NCI-H2196 treated with DMSO at 0.1 percent for 48 hours (cell line): ENCODE results near the gene SPNS3.

ENCODE experiments used
- DNase-seq: peaks from one replicate; lab custom pipeline; 2025; ENCODE audit not compliant: unreplicated experiment; lab: John Stamatoyannopoulos, UW

SPNS3 gene

DNA sequence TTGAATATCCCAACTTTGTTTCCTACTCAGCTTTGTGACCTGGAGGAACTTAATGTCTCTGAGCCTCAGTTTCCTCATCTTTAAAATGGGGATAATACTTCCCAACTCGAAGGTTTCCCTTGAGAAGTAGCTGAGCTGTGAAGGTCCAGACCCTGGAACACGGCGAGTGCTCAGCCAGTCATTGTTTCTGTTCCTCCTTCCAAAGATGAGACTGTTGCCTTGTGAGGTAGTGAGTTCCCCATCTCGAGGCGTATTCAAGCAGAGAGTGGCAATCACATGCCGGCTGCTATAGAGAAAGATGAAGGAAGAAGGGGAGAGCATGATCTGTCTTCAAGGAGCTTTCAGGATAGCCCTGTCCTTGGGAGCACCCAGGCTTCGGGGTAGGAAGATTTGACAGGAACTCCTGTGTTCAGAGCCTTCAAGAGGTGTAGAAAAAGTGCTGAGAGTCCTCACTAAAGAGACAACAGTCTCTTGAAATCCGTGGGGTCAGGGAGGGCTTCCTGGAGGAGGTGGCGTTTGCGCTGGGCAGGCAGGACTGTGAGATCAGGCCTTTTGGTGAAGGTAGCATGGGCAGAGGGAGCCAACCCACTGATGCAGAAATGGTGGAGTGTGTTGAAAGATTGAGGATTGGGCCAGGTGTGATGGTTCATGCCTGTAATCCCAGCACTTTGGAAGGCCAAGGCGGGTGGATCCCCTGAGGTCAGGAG is 92.1 kb downstream of the SPNS3 start:
- no peak for DNase-seq

DNA sequence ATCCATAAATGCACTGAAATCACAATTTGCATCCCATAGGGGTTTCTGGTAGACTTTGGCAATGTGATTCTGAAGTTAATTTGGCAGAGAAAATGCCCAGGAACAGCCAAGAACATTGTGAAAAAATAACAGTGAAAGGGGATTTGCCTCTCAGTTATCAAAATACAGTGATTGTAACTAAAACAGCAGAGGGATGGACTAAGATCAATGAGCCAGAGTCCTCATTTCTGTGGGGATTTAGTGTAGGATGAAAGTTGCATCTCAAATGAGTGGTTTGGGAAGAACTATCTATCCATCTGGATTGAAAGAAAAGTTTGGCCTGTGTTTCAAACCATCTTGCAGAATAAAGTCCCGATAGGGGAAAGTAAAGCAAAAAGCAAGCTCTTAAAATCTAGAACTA is 93.4 kb downstream of the SPNS3 start:
- no peak for DNase-seq

DNA sequence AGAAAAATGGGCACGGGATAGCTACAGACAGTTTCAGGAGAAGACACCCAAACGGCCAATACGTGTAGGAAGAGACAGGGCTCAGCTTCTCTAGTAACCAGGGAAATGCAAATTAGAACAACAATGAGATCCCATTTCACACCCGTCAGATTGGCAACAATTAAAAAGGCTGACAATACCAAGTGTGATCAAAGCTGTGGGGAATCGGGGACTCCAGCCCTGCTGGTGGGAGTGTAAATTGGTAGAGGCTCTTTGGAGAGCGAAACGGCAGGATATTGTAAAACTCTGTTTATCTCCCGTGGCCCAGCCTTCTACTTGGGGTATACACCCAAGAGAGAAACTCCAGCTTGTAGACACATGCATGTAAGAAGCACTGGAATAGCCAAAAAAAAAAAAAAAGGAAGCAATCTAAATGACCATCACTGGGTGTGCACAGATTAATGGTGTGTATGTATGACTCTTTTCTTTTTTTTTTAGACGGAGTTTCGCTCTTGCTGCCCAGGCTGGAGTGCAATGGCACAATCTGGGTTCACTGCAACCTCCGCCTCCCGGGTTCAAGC is 93.9 kb downstream of the SPNS3 start:
- no peak for DNase-seq

DNA sequence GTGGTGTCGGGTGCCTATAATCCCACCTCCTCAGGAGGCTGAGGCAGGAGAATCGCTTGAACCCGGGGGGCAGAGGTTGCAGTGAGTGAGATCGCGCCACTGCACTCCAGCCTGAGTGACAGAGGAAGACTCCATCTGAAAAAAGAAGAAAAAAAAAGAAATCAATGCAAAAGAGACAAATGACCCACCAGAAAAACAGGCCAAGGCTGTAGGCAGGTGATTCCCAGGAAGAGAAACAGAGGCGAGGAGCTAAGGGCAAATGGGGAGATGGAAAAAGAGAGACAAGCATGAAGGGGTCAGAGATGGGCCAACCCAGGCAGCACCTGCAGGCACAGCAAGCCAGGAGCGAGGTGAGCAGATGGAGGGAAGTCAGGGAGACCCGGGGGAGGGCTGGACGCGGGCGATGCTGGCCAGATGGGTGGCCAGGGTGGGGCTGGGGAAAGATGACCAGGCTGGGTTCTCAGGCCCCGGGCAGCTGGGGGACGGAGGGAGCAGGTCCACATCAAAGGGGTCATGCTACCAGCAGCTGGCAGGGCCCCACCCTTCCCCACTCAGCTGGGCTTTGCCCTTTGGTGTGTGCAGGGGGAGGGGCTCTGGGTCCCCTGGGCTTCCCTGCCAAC is 95.9 kb downstream of the SPNS3 start:
- DNase-seq, result no peak

DNA sequence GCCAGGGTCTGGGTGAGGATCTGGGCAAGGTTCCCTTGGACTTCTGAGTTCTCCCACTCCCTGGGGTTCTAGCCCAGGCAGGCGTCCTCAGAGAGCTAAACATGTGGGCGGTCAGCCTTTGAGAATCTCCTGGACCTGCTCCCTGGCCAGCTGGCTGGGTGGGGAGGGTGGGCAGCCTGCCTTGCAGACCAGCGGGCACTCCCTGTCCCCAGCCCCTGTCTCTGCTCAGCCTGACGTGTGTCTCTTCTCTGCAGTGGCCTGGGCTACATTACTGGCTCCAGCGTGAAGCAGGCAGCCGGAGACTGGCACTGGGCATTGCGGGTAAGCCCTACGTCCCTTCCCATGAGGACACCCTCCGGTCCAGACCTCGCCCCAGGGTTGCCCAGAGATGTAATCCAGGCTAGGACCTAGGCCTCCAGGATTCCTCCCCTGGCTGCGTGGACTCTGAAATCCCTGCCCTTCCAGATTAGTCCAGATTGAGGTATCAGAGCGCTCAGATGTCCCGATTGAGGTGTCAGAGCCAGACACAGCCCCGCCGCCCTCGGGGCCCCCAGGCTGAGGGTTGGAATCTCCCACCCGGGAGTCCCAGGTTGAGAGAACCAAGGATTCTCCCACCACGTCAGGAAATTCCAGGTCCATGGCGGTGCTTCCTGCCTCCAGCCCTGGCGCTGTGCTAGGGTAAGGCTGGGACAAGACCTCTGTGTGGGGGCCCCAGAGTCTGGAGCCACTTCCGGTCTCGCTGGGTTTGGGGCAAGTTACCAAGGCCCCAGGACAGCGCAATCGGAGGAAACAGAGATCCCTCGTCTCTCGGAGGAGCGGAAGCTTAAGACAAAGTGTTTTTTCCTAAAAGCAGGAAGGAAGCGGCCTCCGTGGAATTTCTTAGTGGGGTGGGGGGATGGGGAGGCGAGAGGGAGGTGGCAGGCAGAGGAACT is 97.3 kb downstream of the SPNS3 start:
- DNase-seq, result no peak

DNA sequence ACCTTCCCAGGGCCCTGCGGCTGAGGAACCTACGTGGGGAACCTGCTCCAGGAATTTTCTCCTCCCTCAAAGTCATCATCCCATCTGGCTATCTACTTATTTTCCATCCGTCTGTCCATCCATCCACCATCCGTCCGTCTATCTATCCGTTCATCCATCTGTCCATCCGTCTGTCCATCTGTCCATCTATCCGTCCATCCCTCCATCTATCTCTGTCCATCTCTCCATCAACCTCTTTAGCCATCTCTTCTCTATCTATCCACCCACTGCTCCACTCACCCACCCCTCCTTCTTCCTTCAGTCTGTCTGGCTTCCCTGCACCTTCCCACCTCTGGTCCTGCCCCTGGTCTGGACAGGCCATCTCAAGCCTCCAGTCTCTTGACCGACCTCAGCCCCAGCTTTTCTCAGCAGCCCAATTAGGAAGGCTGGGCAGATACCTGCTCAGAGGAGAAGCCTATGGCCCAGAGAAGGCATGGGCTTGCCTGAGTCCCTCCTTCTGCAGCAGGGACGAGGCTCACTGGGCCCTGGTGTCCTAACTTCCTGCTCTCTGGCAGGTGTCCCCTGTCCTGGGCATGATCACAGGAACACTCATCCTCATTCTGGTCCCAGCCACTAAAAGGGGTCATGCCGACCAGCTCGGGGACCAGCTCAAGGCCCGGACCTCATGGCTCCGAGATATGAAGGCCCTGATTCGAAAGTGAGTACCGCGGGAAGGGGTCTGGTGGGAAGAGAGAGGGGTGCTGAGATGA is 98.4 kb downstream of the SPNS3 start:
- no peak for DNase-seq

DNA sequence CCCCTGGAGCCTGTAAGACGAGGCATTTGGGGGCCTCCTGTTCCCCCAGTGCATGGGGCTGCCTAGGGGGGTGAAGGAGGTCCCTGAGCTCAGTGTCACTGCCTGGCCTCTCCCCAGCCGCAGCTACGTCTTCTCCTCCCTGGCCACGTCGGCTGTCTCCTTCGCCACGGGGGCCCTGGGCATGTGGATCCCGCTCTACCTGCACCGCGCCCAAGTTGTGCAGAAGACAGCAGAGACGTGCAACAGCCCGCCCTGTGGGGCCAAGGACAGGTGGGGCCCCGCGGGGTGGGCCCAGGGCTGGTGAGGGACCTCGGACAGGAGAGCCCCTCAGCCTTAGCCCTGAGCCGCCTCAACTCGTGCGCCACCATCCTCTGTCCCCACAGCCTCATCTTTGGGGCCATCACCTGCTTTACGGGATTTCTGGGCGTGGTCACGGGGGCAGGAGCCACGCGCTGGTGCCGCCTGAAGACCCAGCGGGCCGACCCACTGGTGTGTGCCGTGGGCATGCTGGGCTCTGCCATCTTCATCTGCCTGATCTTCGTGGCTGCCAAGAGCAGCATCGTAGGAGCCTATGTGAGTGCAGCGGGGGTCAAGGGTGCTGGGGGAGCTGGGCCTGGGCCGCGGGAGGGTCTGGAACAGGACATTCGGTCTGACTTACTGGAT is 99.3 kb downstream of the SPNS3 start:
- DNase-seq, result no peak

DNA sequence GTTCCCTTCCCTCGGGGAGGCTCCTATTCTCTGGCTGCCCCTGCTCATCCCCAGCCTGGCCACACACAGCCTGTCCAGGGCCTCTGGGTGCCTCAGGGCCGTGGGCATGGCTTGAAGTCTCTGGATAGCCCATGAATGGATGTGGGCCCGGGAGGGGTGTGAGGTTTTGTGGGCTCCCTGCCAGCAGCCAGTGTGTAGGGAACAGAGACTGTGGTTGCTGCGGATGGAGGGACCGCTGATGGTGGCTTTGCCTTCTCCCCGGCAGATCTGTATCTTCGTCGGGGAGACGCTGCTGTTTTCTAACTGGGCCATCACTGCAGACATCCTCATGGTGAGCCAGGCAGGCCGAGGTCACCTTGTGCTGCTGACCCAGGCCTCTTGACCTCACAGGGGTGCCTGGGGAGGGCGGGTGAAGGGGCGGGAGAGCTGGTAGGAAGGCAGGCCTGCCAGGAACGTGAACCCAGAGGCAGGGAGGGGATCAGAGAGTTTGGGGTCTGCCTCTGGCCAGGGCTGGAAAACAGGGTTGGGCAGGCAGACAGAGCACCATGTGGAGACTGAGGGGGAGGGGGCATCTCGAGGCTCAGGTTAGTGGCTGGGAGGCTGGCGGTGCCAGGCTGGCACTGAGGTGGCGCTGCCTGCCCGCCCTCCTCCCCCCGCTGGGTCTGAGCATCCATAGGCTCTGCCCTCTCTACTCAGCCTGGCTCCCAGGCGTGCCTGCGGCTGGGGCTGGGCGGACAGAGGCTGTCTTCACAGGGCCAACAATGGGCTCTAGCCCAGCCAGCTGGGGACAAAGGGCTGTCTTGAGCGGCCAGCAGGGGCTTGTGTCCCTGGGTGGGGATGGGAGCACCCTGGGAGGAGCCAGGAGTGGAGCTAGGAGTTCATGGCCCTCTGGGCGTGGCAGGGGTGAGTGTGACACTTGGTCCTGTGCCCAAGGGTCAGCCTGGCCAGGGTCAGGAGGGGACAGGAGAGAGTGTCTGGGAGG is 100.1 kb downstream of the SPNS3 start:
- no peak for DNase-seq

DNA sequence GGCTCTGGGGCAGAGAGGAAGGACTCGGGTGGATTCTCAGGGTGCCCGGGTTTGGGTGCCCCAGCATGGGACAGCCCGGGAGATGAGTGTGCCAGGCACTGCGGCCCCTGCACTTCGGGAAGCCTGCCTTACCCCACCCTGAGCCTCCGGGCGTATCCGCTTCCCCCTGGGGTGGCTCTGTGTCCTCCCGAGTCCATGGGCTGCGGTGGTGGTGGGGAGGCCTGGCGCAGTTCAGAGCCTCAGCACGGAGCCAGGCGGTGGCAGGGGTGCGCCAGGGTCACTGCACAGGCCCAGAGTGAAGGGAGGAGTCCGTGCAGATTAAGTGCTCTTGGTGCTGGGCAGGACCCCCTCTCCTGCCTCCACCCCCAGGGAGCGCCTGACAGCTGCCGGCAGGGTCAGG is 100.8 kb downstream of the SPNS3 start:
- DNase-seq, result no peak

DNA sequence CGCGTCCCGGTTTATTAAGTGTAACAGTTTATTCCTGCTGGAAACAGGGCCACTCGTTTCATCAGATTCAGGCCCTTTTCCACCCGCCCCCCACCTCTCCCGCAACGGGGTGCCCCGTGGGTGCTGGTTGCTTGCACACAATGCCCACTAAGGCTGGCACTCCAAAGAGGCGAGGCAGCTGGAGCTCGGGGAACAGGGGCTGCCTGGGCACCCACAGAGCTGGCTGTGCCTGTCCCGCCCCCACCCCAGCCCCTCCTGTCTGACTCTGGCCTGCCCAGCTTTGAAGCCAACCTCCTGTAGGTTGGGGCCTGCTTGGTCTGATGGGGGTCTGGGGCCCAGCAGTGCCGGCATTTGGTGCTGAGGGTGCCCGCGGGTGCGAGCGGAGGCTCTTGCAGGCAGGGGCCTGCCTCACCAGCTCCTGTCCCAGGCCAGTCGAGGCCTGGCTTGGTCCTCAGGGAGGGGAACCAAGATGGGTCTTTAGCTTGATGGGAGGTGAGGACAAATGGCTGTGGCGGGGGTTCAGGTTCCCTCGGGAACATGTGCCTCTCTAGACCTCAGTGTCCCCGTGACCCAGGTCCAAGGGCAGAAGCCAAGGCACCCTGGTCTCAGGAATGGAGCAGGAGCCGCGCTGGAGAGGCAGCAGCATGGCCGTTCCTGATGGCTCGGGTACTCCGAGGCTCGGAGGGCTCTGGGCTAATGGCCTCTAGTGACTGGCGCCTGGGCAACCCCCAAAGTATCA is 101.4 kb downstream of the SPNS3 start:
- DNase-seq, result no peak

DNA sequence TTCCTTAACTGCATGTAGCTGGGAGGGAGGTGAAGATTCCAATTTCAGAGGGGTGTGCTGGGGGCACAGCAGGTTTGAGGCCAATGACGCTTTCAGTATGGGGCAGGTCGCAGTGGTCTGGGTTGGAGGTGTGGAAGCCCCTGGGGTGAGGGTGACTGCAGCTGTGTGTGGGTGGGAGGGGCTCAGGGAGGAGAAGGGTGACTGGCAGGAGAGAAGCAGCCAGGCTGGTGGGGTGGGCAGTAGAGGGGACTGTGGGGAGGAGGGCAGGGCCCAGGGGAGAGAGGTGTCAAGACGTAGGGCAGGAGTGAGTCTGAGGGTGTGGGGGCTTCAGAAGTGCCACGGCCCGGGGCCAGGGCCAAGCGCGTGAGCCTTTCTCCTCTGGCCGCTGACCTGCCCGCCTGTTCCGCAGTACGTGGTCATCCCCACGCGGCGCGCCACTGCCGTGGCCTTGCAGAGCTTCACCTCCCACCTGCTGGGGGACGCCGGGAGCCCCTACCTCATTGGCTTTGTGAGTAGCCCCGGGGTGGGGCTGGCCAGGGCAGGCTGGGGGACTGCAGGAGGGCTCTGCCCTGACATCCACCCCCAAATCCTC is 102.0 kb downstream of the SPNS3 start:
- DNase-seq, result no peak

DNA sequence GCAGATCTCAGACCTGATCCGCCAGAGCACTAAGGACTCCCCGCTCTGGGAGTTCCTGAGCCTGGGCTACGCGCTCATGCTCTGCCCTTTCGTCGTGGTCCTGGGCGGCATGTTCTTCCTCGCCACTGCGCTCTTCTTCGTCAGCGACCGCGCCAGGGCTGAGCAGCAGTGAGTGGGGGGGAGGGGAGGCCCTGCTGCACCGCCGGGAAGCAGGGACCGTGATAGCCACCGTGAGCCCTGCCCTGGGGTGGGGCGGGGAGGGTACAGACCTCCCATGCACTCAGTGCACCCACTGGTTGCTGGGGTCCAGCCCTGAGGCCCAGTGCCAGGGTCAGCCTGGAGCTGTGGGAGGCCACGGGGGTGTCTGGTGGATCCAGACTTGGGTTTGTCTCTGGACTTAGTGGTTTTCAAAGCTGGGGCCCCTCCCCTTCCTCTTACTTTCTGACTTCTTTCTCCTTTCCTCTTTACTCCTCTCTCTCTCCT is 102.6 kb downstream of the SPNS3 start:
- DNase-seq, result no peak

DNA sequence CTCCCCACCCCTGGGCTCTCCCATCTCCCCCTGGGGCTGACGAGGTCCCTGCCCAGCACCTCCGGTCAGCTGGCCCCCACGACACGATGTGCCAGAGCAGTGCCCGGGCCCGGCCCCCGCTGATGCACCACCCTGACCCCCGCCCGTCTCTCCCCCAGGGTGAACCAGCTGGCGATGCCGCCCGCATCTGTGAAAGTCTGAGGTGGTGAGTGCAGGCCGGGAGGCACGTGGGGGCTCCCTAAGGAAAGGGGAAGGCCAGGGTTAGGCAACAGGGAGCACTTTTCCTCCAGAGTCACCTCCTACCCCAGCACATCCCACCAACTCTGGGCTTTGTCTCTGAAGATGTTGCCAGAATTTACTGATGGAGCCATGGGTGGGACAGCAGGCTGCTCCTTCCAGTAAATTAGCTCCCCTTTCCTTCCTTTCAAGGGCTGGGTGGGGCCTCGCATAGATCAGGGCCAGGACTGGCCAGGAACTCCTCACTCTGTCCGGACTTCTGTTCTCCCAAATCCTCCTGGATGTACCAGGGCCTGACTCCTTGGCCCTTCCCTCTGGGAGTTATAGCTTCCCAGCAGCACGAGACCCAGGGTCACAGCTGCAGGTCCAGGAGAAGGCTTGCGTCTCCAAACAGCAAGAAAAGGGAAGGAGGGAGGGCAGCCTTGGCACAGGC is 103.1 kb downstream of the SPNS3 start:
- DNase-seq, result no peak
